Measurements from ENCODE around the gene CDK5RAP1.

CDK5RAP1 gene

GRCh38 chr20:33338467-33339258, 62.7 kb downstream of the CDK5RAP1 start:
- Histone ChIP-seq H3K4me1 (ENCODE audit: control insufficient read depth, low read depth, low read length) (no peaks in the 10 kb centered on the region), H4K8ac (ENCODE audit: low read depth, low read length) (no peak overlapping the region), H3K9ac (ENCODE audit: low read length) (no peak overlapping the region), H3K4me3 (ENCODE audit: low read length) (no peak overlapping the region), H3K18ac (ENCODE audit: low read length) (no peak overlapping the region), H2BK120ac (ENCODE audit: low read depth, low read length) (no peak overlapping the region), H3K79me1 (ENCODE audit: low read length) (no peaks in the 10 kb centered on the region), H2AK5ac (ENCODE audit: low read length) (no peak overlapping the region), H3K4me2 (ENCODE audit: low read length) (no peak overlapping the region), H2BK5ac (ENCODE audit: low read length) (no peak overlapping the region), H3K23ac (ENCODE audit: low read length) (no peak overlapping the region), H2BK15ac (replicated peaks; ENCODE audit: low read depth) (no peak overlapping the region), H3K56ac (ENCODE audit: low read length) (no peak overlapping the region), H3K36me3 (ENCODE audit: control insufficient read depth, insufficient read depth, low read length) (no peaks in the 10 kb centered on the region), H4K5ac (ENCODE audit: low read length) (no peak overlapping the region), H3K79me2 (ENCODE audit: control insufficient read depth, insufficient read depth, low read length) (no peaks in the 10 kb centered on the region), H3K4ac (ENCODE audit: low read depth, low read length) (peak overlapping the region; percentile 23), H3K27me3 (ENCODE audit: insufficient read depth, low read length, poor library complexity) (no peaks in the 10 kb centered on the region), H3K27ac (ENCODE audit: low read depth, low read length) (no peak overlapping the region)
- no peak for DNase-seq
- no CpG with 5 or more reads among the region's 5 CpGs for WGBS (ENCODE audit: extremely low coverage, insufficient coverage, low lambda C conversion rate)

DNA sequence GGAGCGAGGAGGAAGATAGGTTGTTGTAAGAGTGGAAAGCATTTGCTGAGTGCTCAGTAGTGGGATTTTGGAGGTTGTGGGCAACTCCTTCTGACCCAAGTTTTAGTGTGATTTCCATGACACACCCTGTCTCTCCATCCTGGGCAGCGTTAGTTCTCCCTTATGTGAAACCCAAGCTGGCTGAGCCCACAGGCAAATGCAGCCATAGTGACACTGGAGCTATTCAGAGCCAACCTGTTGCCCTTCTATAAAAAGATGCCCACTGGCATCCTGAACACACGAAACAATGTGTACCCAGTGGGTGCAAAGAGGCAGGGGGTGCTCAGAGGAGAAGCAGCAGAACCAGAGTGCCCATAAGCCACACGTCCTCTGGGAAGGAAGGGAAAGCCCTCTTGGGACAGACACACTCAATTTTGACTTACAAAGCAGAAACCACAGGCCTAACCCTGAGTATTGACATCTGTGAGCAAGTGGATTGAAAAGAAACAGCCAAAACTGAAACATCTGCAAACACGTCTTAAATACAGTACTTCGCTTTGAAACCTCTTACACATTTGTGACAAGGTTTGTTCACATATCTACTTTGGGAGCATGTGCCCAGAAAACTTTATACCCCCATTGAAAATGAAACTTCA, 63.7 kb downstream of the CDK5RAP1 start:
- no CpG with 5 or more reads among the region's 6 CpGs for WGBS (ENCODE audit: extremely low coverage, insufficient coverage, low lambda C conversion rate)
- no peak for DNase-seq
- no peak overlapping the region for H2BK15ac ChIP-seq (replicated peaks; ENCODE audit: low read depth)
- no peak overlapping the region for H3K4me3 ChIP-seq (ENCODE audit: low read length)
- no peak overlapping the region for H3K4ac ChIP-seq (ENCODE audit: low read depth, low read length)
- H4K5ac ChIP-seq (ENCODE audit: low read length), result no peak overlapping the region
- no peak overlapping the region for H3K27ac ChIP-seq (ENCODE audit: low read depth, low read length)
- no peaks in the 10 kb centered on the region for H3K4me1 ChIP-seq (ENCODE audit: control insufficient read depth, low read depth, low read length)
- no peaks in the 10 kb centered on the region for H3K27me3 ChIP-seq (ENCODE audit: insufficient read depth, low read length, poor library complexity)
- no peak overlapping the region for H3K23ac ChIP-seq (ENCODE audit: low read length)
- H3K79me2 ChIP-seq (ENCODE audit: control insufficient read depth, insufficient read depth, low read length), result no peaks in the 10 kb centered on the region
- no peak overlapping the region for H3K4me2 ChIP-seq (ENCODE audit: low read length)
- H3K79me1 ChIP-seq (ENCODE audit: low read length), result no peaks in the 10 kb centered on the region
- peak overlapping the region; percentile 18 for H3K56ac ChIP-seq (ENCODE audit: low read length)
- H3K36me3 ChIP-seq (ENCODE audit: control insufficient read depth, insufficient read depth, low read length), result no peaks in the 10 kb centered on the region
- H2AK5ac ChIP-seq (ENCODE audit: low read length), result no peak overlapping the region
- no peak overlapping the region for H2BK120ac ChIP-seq (ENCODE audit: low read depth, low read length)
- H2BK5ac ChIP-seq (ENCODE audit: low read length), result no peak overlapping the region
- H3K18ac ChIP-seq (ENCODE audit: low read length), result no peak overlapping the region
- H4K8ac ChIP-seq (ENCODE audit: low read depth, low read length), result no peak overlapping the region
- H3K9ac ChIP-seq (ENCODE audit: low read length), result no peak overlapping the region

DNA sequence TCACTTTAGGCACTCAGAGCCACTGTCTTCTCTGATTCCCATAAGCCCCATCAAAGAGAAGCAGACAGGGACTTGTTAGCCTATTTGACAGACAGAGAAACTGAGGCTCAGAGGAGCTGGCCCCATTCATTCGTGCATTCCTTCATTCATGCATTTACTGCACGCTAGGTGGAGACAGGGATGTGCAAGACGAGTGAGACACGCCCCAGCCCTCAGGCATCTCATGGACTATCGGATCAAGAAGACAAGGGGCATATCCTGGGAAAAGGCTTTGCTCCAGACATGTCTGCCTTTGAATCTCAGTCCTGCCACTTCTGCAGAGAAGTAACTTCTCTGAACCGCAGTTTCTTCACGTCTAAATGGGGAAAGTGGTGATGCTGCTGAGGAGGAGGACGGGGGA, 64.2 kb downstream of the CDK5RAP1 start:
- H3K56ac ChIP-seq (ENCODE audit: low read length), result no peak overlapping the region
- H3K4me3 ChIP-seq (ENCODE audit: low read length), result no peak overlapping the region
- no peak overlapping the region for H2BK120ac ChIP-seq (ENCODE audit: low read depth, low read length)
- no peaks in the 10 kb centered on the region for H3K4me1 ChIP-seq (ENCODE audit: control insufficient read depth, low read depth, low read length)
- no peaks in the 10 kb centered on the region for H3K79me2 ChIP-seq (ENCODE audit: control insufficient read depth, insufficient read depth, low read length)
- no peak overlapping the region for H3K4ac ChIP-seq (ENCODE audit: low read depth, low read length)
- WGBS (ENCODE audit: extremely low coverage, insufficient coverage, low lambda C conversion rate), result no CpG with 5 or more reads among the region's 8 CpGs
- H3K79me1 ChIP-seq (ENCODE audit: low read length), result no peaks in the 10 kb centered on the region
- H2AK5ac ChIP-seq (ENCODE audit: low read length), result no peak overlapping the region
- H4K8ac ChIP-seq (ENCODE audit: low read depth, low read length), result no peak overlapping the region
- no peak overlapping the region for H3K18ac ChIP-seq (ENCODE audit: low read length)
- no peak overlapping the region for H2BK15ac ChIP-seq (replicated peaks; ENCODE audit: low read depth)
- no peak overlapping the region for H4K5ac ChIP-seq (ENCODE audit: low read length)
- no peak overlapping the region for H3K4me2 ChIP-seq (ENCODE audit: low read length)
- no peak for DNase-seq
- no peak overlapping the region for H3K9ac ChIP-seq (ENCODE audit: low read length)
- H3K27ac ChIP-seq (ENCODE audit: low read depth, low read length), result no peak overlapping the region
- H3K36me3 ChIP-seq (ENCODE audit: control insufficient read depth, insufficient read depth, low read length), result no peaks in the 10 kb centered on the region
- H2BK5ac ChIP-seq (ENCODE audit: low read length), result no peak overlapping the region
- H3K23ac ChIP-seq (ENCODE audit: low read length), result no peak overlapping the region
- no peaks in the 10 kb centered on the region for H3K27me3 ChIP-seq (ENCODE audit: insufficient read depth, low read length, poor library complexity)

DNA sequence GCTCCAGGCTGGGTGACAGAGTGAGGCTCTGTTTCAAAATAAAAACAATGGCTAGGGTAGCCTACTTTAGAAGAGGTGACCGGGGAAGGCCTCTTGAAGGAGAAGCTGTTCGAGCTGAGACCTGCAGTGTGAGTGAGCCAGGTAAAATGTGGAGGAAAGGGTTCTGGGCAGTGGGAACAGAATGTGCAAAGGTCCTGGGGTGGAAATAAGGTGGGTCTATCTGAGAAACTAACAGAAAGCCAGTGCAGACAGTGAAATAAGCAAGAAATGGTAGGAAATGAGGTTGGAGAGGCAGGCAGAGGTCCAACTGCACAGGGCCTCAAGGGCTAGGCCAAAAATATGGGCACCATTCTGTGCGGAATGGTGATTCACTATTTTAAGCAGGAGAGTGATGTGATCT, 64.9 kb downstream of the CDK5RAP1 start:
- WGBS (ENCODE audit: extremely low coverage, insufficient coverage, low lambda C conversion rate), result no CpG with 5 or more reads among the region's 3 CpGs
- no peak overlapping the region for H2BK5ac ChIP-seq (ENCODE audit: low read length)

DNA sequence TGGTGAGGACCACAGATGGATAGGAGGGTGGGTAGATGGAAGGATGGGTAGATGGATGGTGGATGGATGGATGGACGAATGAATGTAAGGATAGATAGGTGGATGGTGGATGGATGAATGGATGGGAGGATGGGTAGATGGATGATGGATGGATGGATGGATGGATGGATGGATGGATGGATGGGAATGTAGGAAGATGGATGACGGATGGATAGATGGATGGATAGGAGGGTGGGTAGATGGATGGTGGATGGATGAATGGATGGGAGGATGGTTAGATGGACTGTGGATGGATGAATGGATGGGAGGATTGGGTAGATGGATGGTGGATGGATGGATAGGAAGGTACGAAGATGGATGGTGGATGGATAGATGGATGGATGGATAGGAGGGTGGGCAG, 67.2 kb downstream of the CDK5RAP1 start:
- no peak overlapping the region for H3K4me3 ChIP-seq (ENCODE audit: low read length)
- no peak overlapping the region for H4K5ac ChIP-seq (ENCODE audit: low read length)
- 98% methylated on average over 3 of the region's 3 CpGs for WGBS (ENCODE audit: extremely low coverage, insufficient coverage, low lambda C conversion rate)

More for the DNA sequence above, 64.9 kb downstream of the CDK5RAP1 start:
- Histone ChIP-seq H3K4ac (ENCODE audit: low read depth, low read length) (no peak overlapping the region), H3K27ac (ENCODE audit: low read depth, low read length) (no peak overlapping the region), H3K18ac (ENCODE audit: low read length) (no peak overlapping the region), H3K79me2 (ENCODE audit: control insufficient read depth, insufficient read depth, low read length) (no peaks in the 10 kb centered on the region), H3K4me1 (ENCODE audit: control insufficient read depth, low read depth, low read length) (no peaks in the 10 kb centered on the region), H2AK5ac (ENCODE audit: low read length) (no peak overlapping the region), H3K4me3 (ENCODE audit: low read length) (no peak overlapping the region), H3K56ac (ENCODE audit: low read length) (no peak overlapping the region), H2BK120ac (ENCODE audit: low read depth, low read length) (no peak overlapping the region), H3K36me3 (ENCODE audit: control insufficient read depth, insufficient read depth, low read length) (no peaks in the 10 kb centered on the region), H3K23ac (ENCODE audit: low read length) (no peak overlapping the region), H3K9ac (ENCODE audit: low read length) (no peak overlapping the region), H3K27me3 (ENCODE audit: insufficient read depth, low read length, poor library complexity) (no peaks in the 10 kb centered on the region), H3K4me2 (ENCODE audit: low read length) (no peak overlapping the region), H2BK15ac (replicated peaks; ENCODE audit: low read depth) (no peak overlapping the region), H4K8ac (ENCODE audit: low read depth, low read length) (no peak overlapping the region), H3K79me1 (ENCODE audit: low read length) (no peaks in the 10 kb centered on the region), H4K5ac (ENCODE audit: low read length) (no peak overlapping the region)
- no peak for DNase-seq

More for the DNA sequence above, 67.2 kb downstream of the CDK5RAP1 start:
- no peak overlapping the region for H3K23ac ChIP-seq (ENCODE audit: low read length)
- no peak overlapping the region for H3K4ac ChIP-seq (ENCODE audit: low read depth, low read length)
- no peaks in the 10 kb centered on the region for H3K36me3 ChIP-seq (ENCODE audit: control insufficient read depth, insufficient read depth, low read length)
- no peaks in the 10 kb centered on the region for H3K79me2 ChIP-seq (ENCODE audit: control insufficient read depth, insufficient read depth, low read length)
- H3K79me1 ChIP-seq (ENCODE audit: low read length), result no peaks in the 10 kb centered on the region
- no peak overlapping the region for H3K27ac ChIP-seq (ENCODE audit: low read depth, low read length)
- H3K9ac ChIP-seq (ENCODE audit: low read length), result no peak overlapping the region
- H4K8ac ChIP-seq (ENCODE audit: low read depth, low read length), result no peak overlapping the region
- H3K27me3 ChIP-seq (ENCODE audit: insufficient read depth, low read length, poor library complexity), result no peaks in the 10 kb centered on the region
- no peak overlapping the region for H2AK5ac ChIP-seq (ENCODE audit: low read length)
- H3K4me1 ChIP-seq (ENCODE audit: control insufficient read depth, low read depth, low read length), result no peaks in the 10 kb centered on the region
- H2BK5ac ChIP-seq (ENCODE audit: low read length), result no peak overlapping the region
- H3K4me2 ChIP-seq (ENCODE audit: low read length), result no peak overlapping the region
- H2BK15ac ChIP-seq (replicated peaks; ENCODE audit: low read depth), result no peak overlapping the region
- H3K56ac ChIP-seq (ENCODE audit: low read length), result no peak overlapping the region
- no peak overlapping the region for H2BK120ac ChIP-seq (ENCODE audit: low read depth, low read length)
- no peak for DNase-seq
- no peak overlapping the region for H3K18ac ChIP-seq (ENCODE audit: low read length)

All from mesendoderm (in vitro differentiated cells).